Endothelial cell of umbilical vein (primary cell): ENCODE results near the gene AQP12B. TPM values are rescaled to one million over a fixed set of nuclear protein-coding genes. Genes with fewer than 3 reads are reported as not detected.

Experiments used
- BruUV-seq: library from RNA; stranded (reverse); fragments of 400-500 nt; replicated peaks from 2 replicates; lab custom pipeline; 2021; lab: Mats Ljungman, UMichigan
- CTCF ChIA-PET: fragments of 300-600, 350-600 bp; sonication (Branson Sonifier 250); formaldehyde crosslinking; loops from one replicate; lab custom pipeline; 2021; ENCODE audit warnings: antibody characterized with exemption, inconsistent platforms; lab: Charles Lee
- POLR2A ChIA-PET: fragments of 300-600, 350-600 bp; sonication (Branson Sonifier 250); formaldehyde crosslinking; loops from one replicate; lab custom pipeline; 2021; ENCODE audit warnings: antibody characterized with exemption, inconsistent platforms; lab: Charles Lee
- DNase-seq: peaks from one replicate; pipeline ENCODE4 v3.0.0-alpha.2; 2011; ENCODE audit warnings: low read depth, low spot score
- FAIRE-seq: peaks from 2 replicates; lab custom pipeline; 2011; peaks lifted over from hg19 to GRCh38; lab: Jason Lieb, UNC
- H2AFZ ChIP-seq: 2 replicates; pipeline ENCODE4 v1.6.0; 2012; ENCODE audit warnings: low read depth, low read length, control low read depth, inconsistent platforms
- H3K27ac ChIP-seq: 2 replicates; pipeline ENCODE4 v1.5.1; 2011; ENCODE audit warnings: low read depth, mild to moderate bottlenecking, control low read depth, low read length, moderate library complexity; ENCODE audit not compliant: insufficient read depth
- H3K27me3 ChIP-seq, 2 experiments: 2 replicates each; pipeline versions ENCODE4 v1.6.0 to v1.6.1; 2011; ENCODE audit warnings: low read length in 2 of 2, mixed read lengths in 1 of 2; ENCODE audit not compliant: control insufficient read depth in 2 of 2, insufficient read depth in 2 of 2
- H3K36me3 ChIP-seq, 2 experiments: 2 replicates in 1 of 2; 3 replicates in 1 of 2; pipeline ENCODE4 v1.5.1; 2011; ENCODE audit warnings: low read length in 2 of 2, mild to moderate bottlenecking in 1 of 2, moderate library complexity in 1 of 2; ENCODE audit not compliant: control insufficient read depth in 2 of 2, insufficient read depth in 2 of 2; ENCODE audit errors: extremely low read depth in 1 of 2
- H3K4me1 ChIP-seq: 3 replicates; pipeline ENCODE4 v1.5.1; 2011; ENCODE audit warnings: mild to moderate bottlenecking, low read length; ENCODE audit not compliant: control insufficient read depth, insufficient read depth; ENCODE audit errors: extremely low read depth
- H3K4me2 ChIP-seq: 2 replicates; pipeline ENCODE4 v1.6.1; 2011; ENCODE audit warnings: low read length, control low read depth, mixed read lengths; ENCODE audit not compliant: insufficient read depth
- H3K4me3 ChIP-seq, 3 experiments: fragments of 200-600 bp in 1 of 3; sonication (generic), shearing (Covaris generic) in 1 of 3; replicated peaks in 1 of 3; 2 replicates each; pipeline ENCODE4 v1.5.1; 2011 to 2016; ENCODE audit warnings: control low read depth in 3 of 3, low read length in 3 of 3, mild to moderate bottlenecking in 2 of 3, inconsistent platforms in 1 of 3, low read depth in 1 of 3, moderate library complexity in 1 of 3; ENCODE audit not compliant: insufficient read depth in 1 of 3
- H3K79me2 ChIP-seq: 2 replicates; pipeline ENCODE4 v1.6.0; 2012; ENCODE audit warnings: low read length, inconsistent platforms; ENCODE audit not compliant: control insufficient read depth, insufficient read depth
- H3K9ac ChIP-seq: replicated peaks from 2 replicates; pipeline ENCODE3; 2011; ENCODE audit warnings: low read length, control low read depth; ENCODE audit not compliant: insufficient read depth; ENCODE audit errors: extremely low read depth
- H3K9me1 ChIP-seq: replicated peaks from 3 replicates; pipeline ENCODE4 v1.6.0; 2011; ENCODE audit warnings: mild to moderate bottlenecking, low read length; ENCODE audit not compliant: control insufficient read depth, insufficient read depth; ENCODE audit errors: extremely low read depth
- H3K9me3 ChIP-seq: replicated peaks from 2 replicates; pipeline ENCODE4 v1.5.1; 2012; ENCODE audit warnings: low read length, inconsistent platforms; ENCODE audit not compliant: control insufficient read depth, insufficient read depth
- H4K20me1 ChIP-seq: replicated peaks from 2 replicates; pipeline ENCODE3; 2011; ENCODE audit warnings: mild to moderate bottlenecking, low read length; ENCODE audit not compliant: control insufficient read depth, insufficient read depth; ENCODE audit errors: extremely low read depth
- CTCF ChIP-seq, 2 donors: IDR thresholded peaks; 1 replicate in 1 of 2; 2 replicates in 1 of 2; pipeline ENCODE4 v1.5.1; 2011; ENCODE audit warnings: low read length in 2 of 2, mild to moderate bottlenecking in 2 of 2, moderate library complexity in 2 of 2, control low read depth in 1 of 2, inconsistent platforms in 1 of 2, low read depth in 1 of 2; ENCODE audit not compliant: insufficient read depth in 1 of 2; ENCODE audit errors: extremely low read depth in 1 of 2
- EZH2 ChIP-seq: IDR thresholded peaks from 2 replicates; pipeline ENCODE4 v1.6.1; 2012; ENCODE audit warnings: borderline replicate concordance, low read depth, mild to moderate bottlenecking, moderate library complexity, low read length, inconsistent platforms; ENCODE audit not compliant: severe bottlenecking
- FOS ChIP-seq: IDR thresholded peaks from 2 replicates; pipeline ENCODE4 v1.6.1; 2011; ENCODE audit warnings: mild to moderate bottlenecking, low read length, moderate library complexity, borderline replicate concordance; ENCODE audit not compliant: insufficient read depth
- GATA2 ChIP-seq: IDR thresholded peaks from 2 replicates; pipeline ENCODE4 v1.7.0; 2011; ENCODE audit warnings: low read depth, mild to moderate bottlenecking, moderate library complexity, mixed read lengths, low read length; ENCODE audit not compliant: insufficient read length, insufficient read depth
- JUN ChIP-seq: IDR thresholded peaks from 2 replicates; pipeline ENCODE4 v1.6.1; 2011; ENCODE audit warnings: borderline replicate concordance, low read depth; ENCODE audit not compliant: insufficient read length, insufficient read depth
- MAX ChIP-seq: IDR thresholded peaks from 2 replicates; pipeline ENCODE4 v1.6.1; 2011; ENCODE audit not compliant: insufficient read depth, insufficient read length
- MYC ChIP-seq: IDR thresholded peaks from one replicate; pipeline ENCODE4 v1.6.1; 2011; ENCODE audit warnings: mild to moderate bottlenecking, low read depth, low read length
- POLR2A ChIP-seq: IDR thresholded peaks from 2 replicates; pipeline ENCODE4 v1.6.1; 2012; ENCODE audit warnings: low read depth, mild to moderate bottlenecking, control low read depth, low read length
- POLR2AphosphoS5 ChIP-seq: IDR thresholded peaks from 2 replicates; pipeline ENCODE4 v1.6.1; 2012; ENCODE audit warnings: low read depth, mild to moderate bottlenecking, control low read depth, low read length, moderate library complexity; ENCODE audit not compliant: insufficient read depth
- dilution Hi-C: fragments of 300-500 bp; cut with MboI; formaldehyde crosslinking; loops from one replicate; pipeline ENCODE4 v1.15.0; 2019; ENCODE audit warnings: low sequenced_read_pairs; ENCODE audit not compliant: extremely low pct_ligation_motif_present
- intact Hi-C: fragments of 100-400 bp; cut with micrococcal nuclease; formaldehyde crosslinking; loops from one replicate; pipeline ENCODE4 v1.10.0; 2022
- polyA plus RNA-seq, 4 experiments: library from polyadenylated mRNA; depleted of rRNA in 3 of 4; stranded (reverse) in 3 of 4; unstranded in 1 of 4; fragments of >200 nt; gene quantifications; 2 replicates each; pipeline versions ENCODE4 v1.2.1 to v1.2.3, GENCODE V29; 2011 to 2012; ENCODE audit warnings: missing spikeins in 1 of 4
- total RNA-seq: library from RNA; stranded (reverse); gene quantifications from 2 replicates; pipeline ENCODE4 v1.2.3, GENCODE V29; 2021

AQP12B gene
- total and polyA plus RNA-seq, 2 donors (not counting 3 experiments of a cell fraction or from before 2014, with no cell fraction given) = not detected

- Histone ChIP-seq H3K27me3 (no peaks in the 10 kb centered on the region), H3K9me1 (no peaks in the 10 kb centered on the region), H3K4me2 (no peak overlapping the region), H3K4me1 (no peaks in the 10 kb centered on the region), H3K9ac (no peak overlapping the region), H3K36me3 (no peaks in the 10 kb centered on the region), H3K27ac (no peak overlapping the region), H4K20me1 (no peaks in the 10 kb centered on the region), H2AFZ (no peak overlapping the region), H3K79me2 (no peaks in the 10 kb centered on the region), H3K9me3 (no peaks in the 10 kb centered on the region), H3K4me3 (no peak overlapping the region)
- intact Hi-C loops = no loop called here
- dilution Hi-C loops = no loop called here
- BruUV-seq = no TSS peak
- ChIA-PET POLR2A (no interaction called here), CTCF (no interaction called here)
- FAIRE-seq (no peak), DNase-seq (no peak)
- no peak for TF ChIP-seq EZH2
- no peak for TF ChIP-seq MYC
- no peak for TF ChIP-seq FOS
- no peak for TF ChIP-seq POLR2AphosphoS5
- no peak for TF ChIP-seq GATA2
- no peak for TF ChIP-seq CTCF (IDR thresholded peaks at IDR 0.05; ENCODE audit: extremely low read depth in 1 of 2, insufficient read depth in 1 of 2, low read depth in 1 of 2, low read length in 2 of 2)
- TF ChIP-seq MAX = no peak
- TF ChIP-seq JUN = no peak
- TF ChIP-seq POLR2A = no peak
Observed at GRCh38 chr2:240643093-240643810, 39.4 kb downstream of the AQP12B start.
